ENCODE results near the gene CRIM1.

- TF ChIP-seq POLR2A (IDR thresholded peaks at IDR 0.05; ENCODE audit: low read depth) (no peak), CTCF (IDR thresholded peaks at IDR 0.05) (no peak), EP300 (IDR thresholded peaks at IDR 0.05) (no peak), POLR2AphosphoS5 (IDR thresholded peaks at IDR 0.05) (peak; percentile 21 to 77)
Measured at GRCh38 chr2:36438449-36438977, 82.9 kb downstream of the CRIM1 start.
